GM12878 (cell line): ENCODE measurements around the gene TNIP3. TPM values are rescaled to one million over a fixed set of nuclear protein-coding genes. Genes with fewer than 3 reads are reported as not detected.

Experiments used
- REST ChIP-seq: IDR thresholded peaks from 2 replicates; pipeline ENCODE4 v1.6.1; 2012; ENCODE audit warnings: mild to moderate bottlenecking, low read depth, low read length
- SP1 ChIP-seq: IDR thresholded peaks from one replicate; pipeline ENCODE4 v1.6.1; 2011; ENCODE audit warnings: low read depth, low read length
- STAT1 ChIP-seq: fragments of 450-650 bp; conservative IDR thresholded peaks from 2 replicates; pipeline ENCODE4 v1.6.1; 2014; ENCODE audit warnings: antibody characterized with exemption, mild to moderate bottlenecking
- SUZ12 ChIP-seq: fragments of 200-600 bp; sonication (generic); IDR thresholded peaks from one replicate; pipeline ENCODE4 v1.6.1; 2018; ENCODE audit warnings: antibody characterized with exemption, mild to moderate bottlenecking; ENCODE audit not compliant: unreplicated experiment
- ZBTB4 ChIP-seq: fragments of 450-650 bp; formaldehyde crosslinking; IDR thresholded peaks from 2 replicates; pipeline ENCODE4 v1.4.0; 2022; ENCODE audit warnings: mild to moderate bottlenecking, moderate library complexity
- polyA plus RNA-seq, 11 experiments: library from polyadenylated mRNA; depleted of rRNA in 4 of 11; unstranded in 6 of 11; stranded (reverse) in 5 of 11; fragments of >200 nt; fragmentation: Nextera tagmentation in 4 of 11; fragmentation: Illumina TruSeq in 1 of 11; extraction: Ambion mirVana in 4 of 11; extraction: Trizol in 1 of 11; gene quantifications; 1 replicate in 1 of 11; 2 replicates in 10 of 11; pipeline versions ENCODE4 v1.2.1 to v1.2.3, GENCODE V29; 2011 to 2016; ENCODE audit warnings: inconsistent platforms in 2 of 11, missing spikeins in 2 of 11, low read depth in 1 of 11
- total RNA-seq, 4 experiments: library from RNA; depleted of rRNA in 3 of 4; stranded (reverse); fragments of >200 nt in 3 of 4; fragmentation: Illumina TruSeq in 1 of 4; extraction: Trizol in 1 of 4; gene quantifications; 2 replicates each; pipeline versions ENCODE4 v1.2.1 to v1.2.3, GENCODE V29; 2013 to 2021

The TNIP3 gene
- total and polyA plus RNA-seq, 10 of the 15 experiments (the other 5 are each of a cell fraction or from before 2014, with no cell fraction given) = 0.21 to 1.4 (median 0.67) TPM

GRCh38 chr4:121180558-121180957 is 16.4 kb upstream of the TNIP3 start (continued):
- TF ChIP-seq ZBTB4 (CRISPR knock-in tag) (no peak), STAT1 (no peak), SP1 (no peak), REST (no peak), SUZ12 (no peak)
- TF ChIP-seq, all 136 proteins: peak for 0
